HG03460 (cell line): ENCODE data around the gene PROM1.

ENCODE experiments used
- ATAC-seq: cut with Tn5 transposase; IDR thresholded peaks from one replicate; pipeline ENCODE4 v1.9.1; 2021; ENCODE audit not compliant: unreplicated experiment

PROM1 gene

DNA sequence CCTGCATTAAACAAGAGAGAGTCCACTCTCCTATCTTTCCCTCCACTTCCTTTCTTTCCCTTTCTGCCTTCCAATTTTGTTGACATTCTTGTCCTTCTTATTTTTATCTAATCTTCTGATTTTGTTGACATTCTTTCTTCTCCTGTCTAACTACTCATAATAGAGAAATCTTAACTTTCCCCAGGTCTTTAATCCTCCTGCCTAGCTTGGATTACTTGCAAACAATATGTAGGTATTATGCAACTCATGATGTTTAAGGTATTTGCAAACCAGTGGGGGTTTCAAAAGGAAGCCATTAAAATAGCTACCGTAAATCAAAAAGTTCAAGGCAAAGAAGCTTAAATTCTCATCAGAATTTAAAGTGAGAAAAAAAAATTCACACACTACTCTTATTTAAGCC is 53.9 kb downstream of the PROM1 start:
- no peak for ATAC-seq

DNA sequence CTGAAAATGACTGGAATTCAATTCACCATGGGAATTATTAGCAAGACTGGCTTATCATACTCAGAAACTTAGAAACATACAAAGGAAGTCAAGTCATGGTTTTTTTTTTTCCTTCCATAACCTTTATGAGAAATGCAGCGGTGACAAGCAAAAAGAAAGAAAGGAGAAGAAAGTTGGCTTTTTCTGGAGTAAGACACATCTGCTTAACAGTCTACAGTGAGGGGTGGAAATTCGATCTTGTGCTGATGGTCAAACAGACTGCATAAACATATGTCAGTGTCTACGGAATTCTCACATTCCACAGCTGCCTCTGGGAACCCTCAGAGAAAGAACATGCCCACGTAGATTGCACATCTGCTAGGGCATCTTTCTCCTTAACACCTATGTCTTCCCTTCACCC is 54.6 kb downstream of the PROM1 start:
- ATAC-seq = no peak

DNA sequence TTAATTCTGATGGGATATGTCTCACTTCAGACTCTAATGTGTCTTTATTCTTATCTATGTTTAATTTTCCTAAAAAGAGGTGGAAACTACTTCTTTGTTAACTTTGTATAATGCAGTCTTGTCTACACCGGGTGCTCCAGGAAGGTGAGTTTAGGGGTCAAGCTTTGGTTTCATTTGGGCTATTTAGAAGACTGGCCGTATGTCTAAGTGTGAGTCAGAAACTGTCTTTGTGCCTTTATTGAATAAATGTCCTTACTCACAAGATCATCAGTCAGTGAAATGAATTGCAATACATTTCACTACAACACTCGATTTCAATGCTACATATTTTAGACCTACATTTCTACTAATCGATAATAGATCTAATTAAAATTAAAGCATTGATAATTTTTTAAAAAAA is 56.2 kb downstream of the PROM1 start:
- no peak for ATAC-seq

DNA sequence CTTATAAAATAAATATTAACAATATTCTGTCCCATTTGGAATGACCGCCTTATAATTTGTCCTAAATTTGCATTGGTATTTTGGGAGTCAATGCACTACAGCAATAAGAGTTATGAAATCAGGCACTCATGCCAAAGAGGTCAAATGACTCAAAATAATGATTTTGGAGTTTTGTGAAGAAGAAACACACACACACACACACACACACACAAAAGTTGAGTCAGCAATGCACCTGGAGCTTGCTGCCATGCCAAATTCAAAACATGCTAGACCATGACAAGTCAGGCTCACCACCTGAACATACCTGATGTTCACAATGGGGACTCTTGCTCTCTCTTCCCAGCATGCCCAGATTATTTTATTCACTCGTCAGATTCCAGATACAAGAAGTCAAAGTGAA is 56.7 kb downstream of the PROM1 start:
- no peak for ATAC-seq

DNA sequence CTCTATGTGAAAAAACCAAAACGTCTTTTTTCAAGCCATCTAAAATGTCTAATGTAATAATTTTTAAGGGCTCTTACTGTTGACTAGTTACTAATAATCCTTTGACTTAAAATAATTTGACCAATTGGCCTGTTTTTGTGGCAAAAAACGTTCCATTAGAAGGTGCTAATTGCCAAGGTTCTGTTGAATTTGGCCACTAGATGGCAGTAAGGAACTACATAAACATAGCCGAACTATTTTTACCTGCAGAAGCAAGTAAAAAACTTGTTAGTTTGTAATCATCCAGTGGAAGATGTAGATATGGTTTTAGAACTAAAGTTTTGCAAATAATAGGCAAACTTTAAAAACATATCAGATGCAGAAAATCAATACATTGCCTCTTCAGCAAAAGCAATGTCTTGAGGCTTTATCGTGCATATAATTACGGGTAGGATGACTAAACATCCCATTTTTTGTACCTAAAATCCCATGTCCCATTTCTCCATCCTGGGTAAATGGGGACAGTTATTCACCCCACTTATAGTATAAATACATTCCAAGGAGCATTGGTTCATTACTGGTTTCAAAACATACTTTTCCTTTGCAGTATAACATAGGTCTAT is 57.6 kb downstream of the PROM1 start:
- no peak for ATAC-seq

DNA sequence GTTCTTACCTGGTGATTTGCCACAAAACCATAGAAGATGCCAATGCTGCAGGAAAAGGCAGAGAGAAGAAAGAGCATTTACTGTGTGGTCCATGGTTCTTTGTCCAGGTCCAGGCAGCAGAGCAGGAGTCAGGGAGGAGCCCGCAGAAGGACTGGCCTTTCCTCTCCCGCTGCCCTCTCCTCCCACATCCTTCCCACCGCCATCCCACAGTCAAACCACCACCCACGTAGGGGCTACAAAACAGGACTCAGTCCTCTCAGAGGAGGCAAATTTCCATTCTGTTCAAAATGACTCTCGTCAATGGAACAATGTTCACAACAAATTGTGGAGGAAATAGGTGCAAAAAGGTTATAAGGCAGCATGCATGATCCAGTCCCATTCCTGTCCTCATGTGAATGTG is 58.6 kb downstream of the PROM1 start:
- no peak for ATAC-seq

DNA sequence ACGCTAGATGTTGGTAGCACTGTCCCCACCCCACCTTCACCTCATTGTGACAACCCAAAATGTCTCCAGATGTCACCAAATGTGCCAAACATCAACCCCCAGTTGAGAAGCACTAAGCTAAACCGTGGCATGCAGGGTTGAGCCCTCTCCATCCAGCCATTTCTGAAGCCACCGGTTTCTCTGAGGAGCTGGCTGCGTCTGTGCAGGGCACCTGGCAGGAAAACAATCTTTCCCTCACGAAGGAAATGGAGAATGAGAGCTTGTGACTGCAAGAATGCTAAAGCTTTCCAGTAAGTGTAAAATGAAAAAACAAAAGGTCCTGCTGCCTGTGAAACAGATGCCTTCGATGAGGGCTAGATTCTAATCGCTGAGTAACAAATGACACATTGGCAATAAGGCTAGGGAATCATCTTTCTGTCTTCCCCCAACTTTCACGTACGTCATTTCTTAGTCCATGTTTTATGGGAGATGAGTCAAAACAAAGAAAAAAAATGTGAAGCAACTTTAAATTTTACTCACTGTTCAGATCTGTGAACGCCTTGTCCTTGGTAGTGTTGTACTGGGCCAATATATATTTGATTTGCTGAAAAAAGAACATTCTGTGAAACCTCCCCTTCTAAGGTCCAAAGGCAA is 59.9 kb downstream of the PROM1 start:
- no peak for ATAC-seq

DNA sequence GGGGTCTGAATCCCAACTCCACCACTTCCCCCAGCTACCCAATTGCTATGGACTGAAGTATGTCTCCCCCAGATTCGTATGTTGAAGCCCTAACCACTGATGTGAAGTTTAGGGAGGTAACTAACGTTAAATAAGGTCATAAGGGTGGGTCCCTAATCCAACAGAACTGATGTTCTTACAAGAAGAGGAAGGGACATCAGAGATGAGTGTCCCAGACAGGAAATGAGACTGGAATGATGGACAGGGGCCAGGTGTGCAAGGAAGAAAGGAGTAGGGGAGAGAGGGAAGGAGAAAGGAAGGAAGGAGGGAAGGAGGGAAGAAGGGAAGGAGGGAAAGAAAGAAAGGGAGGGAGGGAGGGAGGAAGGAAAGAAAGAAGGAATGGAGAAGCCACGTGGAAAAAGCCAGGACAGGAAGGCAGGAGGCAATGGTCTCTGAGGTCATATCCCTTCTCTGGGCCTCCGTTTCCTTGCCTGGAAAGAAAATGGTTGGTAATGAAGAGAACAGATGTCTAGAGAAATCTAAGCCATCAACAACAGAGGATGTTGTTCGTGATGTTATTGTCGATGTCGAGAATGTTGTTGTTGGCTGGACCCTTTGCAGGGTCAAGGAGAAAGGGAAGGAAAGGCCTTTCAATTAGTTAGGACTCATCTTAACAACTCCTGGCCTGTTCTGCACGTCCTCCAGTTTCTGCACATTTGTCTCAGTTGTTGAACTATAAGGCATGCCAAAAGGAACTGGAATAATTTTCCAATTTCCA is 61.8 kb downstream of the PROM1 start:
- no peak for ATAC-seq

DNA sequence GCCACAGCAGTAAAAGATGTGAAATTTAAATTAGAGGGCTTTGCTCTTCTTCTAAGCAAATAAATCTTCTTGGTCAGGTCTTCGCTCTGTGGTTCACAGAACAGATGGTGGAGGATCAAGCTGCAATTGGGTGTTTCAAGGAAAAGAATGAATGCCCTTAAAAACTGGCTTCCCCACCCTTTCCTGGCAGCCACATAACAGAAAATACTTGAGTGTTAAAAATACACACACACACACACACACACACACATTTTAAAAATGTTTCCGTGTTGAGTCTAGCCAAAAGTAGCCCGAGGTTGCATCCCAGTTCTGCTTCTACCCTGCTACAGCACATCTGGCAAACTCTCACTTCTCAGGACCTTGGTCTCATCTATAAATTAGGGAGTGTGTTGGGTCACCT is 64.2 kb downstream of the PROM1 start:
- no peak for ATAC-seq

DNA sequence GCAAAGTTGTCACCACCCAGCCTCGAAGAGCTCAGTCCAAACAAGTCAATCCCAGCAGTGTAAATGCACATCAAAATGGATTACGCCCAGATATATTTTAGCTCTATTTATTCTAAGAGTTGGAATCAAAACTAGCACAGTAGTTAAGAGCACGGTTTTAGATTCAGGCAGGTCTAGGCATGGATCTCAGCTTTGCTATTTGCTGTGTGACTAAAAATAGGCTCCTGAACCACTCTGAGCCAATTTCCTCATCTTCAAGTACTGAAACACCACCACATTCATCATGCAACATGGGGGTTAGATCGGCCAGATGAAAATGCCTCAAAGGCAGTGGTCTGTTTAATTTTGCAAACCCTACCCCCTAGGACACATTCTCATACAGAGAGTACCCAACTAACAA is 65.0 kb downstream of the PROM1 start:
- ATAC-seq = no peak

DNA sequence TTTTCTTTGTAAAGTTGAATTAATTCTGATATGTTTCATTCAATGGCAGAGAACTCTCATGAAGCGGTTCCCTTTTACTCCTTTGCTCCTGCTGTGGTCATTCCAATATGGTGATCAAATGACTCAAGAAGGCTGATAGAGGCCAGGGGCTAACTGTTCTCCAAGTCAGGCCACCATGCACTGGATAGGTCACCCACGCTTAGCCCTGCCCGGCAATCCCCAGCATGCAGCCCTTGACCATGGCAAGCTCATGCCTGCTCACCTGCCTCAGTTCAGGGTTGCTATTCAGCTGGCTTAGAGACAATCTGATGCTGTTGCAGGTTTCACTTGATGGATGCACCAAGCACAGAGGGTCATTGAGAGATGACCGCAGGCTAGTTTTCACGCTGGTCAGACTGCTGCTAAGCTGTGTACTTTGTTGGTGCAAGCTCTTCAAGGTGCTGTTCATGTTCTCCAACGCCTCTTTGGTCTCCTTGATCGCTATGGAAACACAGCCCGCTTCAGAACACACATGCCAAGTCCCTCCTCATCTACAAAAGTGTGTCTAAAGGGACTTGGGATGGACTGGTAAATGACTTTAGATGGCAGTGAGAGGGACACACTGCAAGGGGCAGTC is 65.7 kb downstream of the PROM1 start:
- ATAC-seq = no peak

DNA sequence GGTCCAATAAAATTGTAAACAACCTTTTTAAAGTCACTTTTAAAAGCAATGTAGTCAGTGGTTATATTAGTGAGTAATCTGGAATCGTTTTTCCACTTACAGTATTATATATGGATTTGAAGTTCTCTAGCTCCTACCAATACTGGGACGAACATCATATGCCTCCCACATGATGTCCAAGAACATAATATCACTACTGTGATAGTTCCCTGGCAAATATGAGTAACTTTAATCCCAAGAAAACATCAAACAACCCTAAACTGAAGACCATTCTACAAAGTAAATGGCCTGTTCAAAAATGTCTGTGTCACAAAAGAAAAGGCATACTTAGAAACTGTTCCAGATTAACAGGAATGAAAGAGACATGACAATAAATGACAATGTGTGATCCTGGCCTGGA is 67.3 kb downstream of the PROM1 start:
- ATAC-seq = no peak

DNA sequence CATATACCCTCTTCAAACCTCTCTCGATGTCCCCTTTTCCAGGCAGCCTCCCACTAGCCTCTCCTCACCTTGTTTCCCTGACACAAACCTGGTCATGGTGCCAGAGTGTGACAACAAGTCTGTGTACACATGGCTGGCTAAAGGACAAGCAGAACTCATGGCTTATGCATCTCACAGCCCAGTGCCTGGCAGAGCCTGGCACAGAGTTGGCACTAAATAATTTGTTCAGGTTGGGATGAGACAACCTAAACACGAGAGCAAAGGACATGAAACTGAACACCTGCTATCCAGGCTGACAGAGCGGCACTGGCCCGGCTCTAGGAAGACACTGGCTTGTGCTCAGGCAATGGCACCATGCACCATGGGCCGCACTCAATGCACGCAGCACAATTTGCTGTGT is 72.7 kb downstream of the PROM1 start:
- no peak for ATAC-seq

DNA sequence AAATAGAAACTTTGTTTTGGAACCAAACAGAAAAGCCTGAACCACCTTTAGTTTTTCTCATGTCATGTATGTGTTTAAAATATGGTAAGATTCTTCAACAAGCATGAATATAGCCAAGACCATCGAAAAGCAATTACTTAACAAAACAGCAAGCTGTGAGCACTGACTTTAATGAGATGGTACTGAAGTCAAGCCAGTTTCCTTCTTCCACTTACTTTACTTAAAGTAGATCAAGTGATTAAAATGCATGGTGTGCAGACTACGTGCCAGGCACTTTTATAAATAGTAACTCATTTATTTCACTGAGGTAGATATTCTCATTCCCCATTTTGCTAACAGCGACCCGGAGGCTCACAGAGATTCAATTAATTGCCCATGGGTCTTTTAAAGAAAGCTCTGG is 74.7 kb downstream of the PROM1 start:
- ATAC-seq = no peak

DNA sequence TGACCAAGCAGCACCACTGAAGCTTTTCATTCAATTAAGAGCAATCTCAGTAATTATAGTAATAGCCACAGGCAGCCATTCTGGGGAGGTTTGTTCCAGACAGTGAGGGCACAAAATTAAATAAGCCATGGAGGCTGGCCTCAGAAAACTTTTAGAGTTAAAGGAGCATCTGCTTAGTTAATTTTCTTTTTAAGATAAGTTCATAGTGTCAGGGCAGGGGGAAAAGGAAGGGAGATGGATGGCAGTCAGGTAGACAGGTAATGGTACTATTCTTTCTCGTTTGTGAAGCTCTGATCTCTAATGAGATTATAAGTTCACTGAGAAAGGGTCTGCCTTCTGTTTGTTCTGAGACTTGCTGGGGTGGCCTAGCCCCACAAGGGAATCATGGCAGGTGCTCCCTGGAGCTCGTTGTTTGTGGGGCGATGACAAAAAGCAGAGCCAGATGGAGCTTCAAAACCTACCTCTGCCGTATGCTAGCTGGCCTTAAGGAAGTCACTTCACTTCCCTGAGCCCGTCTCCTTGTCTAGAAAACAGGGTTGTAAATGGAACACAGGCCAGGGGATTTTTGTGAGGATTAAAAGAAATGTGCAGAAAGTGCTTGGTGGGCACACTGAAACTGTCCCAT is 76.2 kb downstream of the PROM1 start:
- no peak for ATAC-seq

DNA sequence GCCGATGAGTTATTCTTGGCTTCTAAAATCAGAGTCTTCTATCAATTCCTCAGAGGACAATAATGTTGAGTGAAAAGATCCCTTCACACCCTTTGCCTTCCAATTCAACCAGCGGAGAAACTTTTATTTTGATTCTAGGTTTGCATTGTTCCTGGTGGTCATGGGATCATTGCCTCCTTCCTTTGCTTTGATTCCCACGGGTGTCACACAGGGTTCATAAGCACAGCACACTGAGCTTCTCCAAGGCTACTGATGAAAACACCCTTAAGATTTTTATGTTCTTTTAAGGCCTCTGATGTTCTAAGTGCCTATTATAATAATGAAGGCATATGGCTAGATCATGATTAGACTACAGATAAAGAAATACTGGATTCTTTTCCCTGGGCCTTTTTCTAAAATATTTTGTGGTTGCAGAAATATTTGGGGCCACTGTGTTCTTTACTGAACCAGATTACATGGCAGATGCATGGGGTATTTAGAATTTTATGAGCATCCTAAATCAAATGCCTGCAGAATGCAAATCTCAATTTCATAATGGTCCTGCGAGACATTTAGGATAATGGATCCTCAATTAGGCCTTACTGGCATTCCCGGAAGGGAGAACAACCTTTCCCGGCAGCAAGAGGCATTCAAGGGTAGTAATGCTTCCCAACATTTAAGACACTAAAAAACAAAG is 76.9 kb downstream of the PROM1 start:
- no peak for ATAC-seq

DNA sequence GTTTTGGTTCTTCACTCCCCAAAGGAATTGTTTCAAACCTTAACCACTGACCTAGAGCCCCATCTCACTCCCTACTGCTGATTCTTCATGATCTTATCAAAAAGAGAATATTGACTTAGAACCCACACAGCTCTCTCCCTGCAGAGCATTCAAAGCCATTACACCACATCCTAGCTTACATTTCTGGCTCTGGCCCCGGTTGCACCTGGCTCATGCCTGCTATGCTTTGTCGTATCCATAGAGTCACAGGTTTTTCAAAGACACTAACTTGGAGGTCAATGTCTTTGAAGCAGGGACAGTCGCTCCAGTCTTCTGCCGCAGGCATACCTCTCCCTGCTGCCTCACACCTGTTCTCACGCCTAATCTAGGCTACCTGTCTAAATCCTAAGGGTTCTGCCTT is 78.1 kb downstream of the PROM1 start:
- ATAC-seq = no peak

DNA sequence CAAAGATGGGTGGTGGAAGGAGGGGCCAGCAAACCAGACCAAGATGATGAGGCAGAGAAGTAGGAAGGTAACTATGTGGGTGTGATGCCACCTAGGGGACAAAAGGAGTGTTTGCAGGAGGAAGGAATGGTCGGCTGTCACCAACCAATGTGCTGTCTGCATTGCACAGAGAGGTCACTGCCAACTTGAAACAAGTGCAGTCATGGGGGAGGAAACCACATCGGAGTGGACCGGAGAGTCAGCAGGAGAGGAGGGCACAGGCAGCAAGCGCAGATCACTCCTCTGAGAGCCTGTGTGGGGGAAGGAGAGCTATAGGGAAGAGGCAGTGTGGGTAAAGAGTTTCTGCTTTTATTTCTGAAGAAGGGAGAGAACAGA is 82.4 kb downstream of the PROM1 start:
- ATAC-seq = peak; percentile 97

DNA sequence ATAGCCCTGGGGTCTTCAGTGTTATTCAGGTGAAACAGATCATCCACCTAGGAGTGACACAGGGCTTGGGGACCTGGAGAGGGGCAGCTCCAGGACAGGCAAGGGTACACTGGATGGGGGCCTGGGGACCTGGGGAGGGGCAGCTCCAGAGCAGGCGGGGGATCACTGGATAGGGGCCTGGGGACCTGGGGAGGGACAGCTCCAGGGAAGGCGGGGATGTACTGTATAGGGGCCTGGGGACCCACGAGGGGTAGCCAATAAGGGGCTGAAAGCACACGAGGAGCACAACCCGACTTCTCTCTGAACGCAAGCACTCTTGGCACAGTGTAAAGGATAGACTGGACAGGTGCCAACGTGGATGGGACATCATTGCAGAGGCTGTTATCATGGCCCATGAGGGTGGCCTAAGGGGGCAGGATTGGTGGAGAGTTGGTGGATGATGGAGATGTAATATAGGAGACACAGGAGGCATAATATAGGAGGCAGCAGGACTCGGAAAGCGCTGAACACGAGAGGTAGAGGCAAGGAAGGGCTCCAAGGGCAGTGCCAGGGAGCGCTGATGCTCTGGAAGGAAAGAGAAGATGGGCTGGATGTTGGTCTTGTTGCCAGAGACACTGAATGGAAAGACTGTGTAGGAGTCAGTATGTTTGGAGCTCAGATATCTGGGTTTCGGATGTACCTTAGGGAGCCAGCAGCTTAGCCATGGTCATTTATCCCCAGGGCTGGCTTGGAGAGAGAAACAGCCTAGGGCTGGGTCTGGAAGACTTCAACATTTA is 82.9 kb downstream of the PROM1 start:
- no peak for ATAC-seq

DNA sequence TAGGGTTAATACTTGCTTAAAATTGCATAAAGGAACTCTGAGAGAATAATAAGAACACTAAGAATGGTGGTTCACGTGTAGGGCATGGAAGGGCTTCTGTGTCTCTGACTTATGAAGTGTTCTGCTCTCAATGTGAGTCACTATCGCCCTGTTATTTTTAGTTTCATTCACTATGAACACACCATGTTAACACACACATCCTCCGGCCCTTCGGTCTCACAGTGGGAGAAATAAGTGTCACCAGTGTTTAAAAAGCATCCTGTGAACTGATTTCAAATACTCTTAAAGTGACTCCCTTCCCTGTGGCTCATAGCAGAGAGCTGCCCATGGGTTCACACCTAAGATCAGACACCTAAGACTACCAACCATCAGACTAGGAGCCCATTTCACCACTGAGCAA is 87.0 kb downstream of the PROM1 start:
- no peak for ATAC-seq
